Peyer's patch (tissue), 4 donors: ENCODE measurements around the gene RFX4. TPM values are rescaled to one million over a fixed set of nuclear protein-coding genes. Genes with fewer than 3 reads are reported as not detected.

Experiments used
- DNase-seq, 3 donors: peaks; one replicate each; pipeline ENCODE4 v3.0.0-alpha.2; 2017 to 2019
- H3K27ac ChIP-seq, 4 donors: fragments of 200-600 bp; sonication (generic); one replicate each; pipeline ENCODE4 v1.5.1; 2016 to 2019
- H3K27me3 ChIP-seq, 2 donors: fragments of 200-600 bp; sonication (generic); one replicate each; pipeline ENCODE4 v1.5.1; 2019
- H3K36me3 ChIP-seq, 3 donors: fragments of 200-600 bp; sonication (generic); one replicate each; pipeline ENCODE4 v1.5.1; 2016 to 2019
- H3K4me1 ChIP-seq, 4 donors: fragments of 200-600 bp; sonication (generic); one replicate each; pipeline ENCODE4 v1.5.1; 2016 to 2019
- H3K4me3 ChIP-seq, 4 donors: fragments of 200-600 bp; sonication (generic); 1 replicate in 3 of 4; 2 replicates in 1 of 4; pipeline ENCODE4 v1.5.1; 2016 to 2019; ENCODE audit warnings: mild to moderate bottlenecking in 1 of 4
- H3K9me3 ChIP-seq, 4 donors: fragments of 200-600 bp; sonication (generic); one replicate each; pipeline ENCODE4 v1.5.1; 2016 to 2019; ENCODE audit warnings: mild to moderate bottlenecking in 1 of 4
- CTCF ChIP-seq, 6 experiments: fragments of 450-650 bp in 4 of 6; fragments of 200-600 bp in 2 of 6; sonication (generic) in 1 of 6; IDR thresholded peaks; one replicate each; pipeline ENCODE4 v1.5.1; 2017 to 2019; ENCODE audit warnings: antibody characterized with exemption in 6 of 6, mild to moderate bottlenecking in 3 of 6, moderate library complexity in 1 of 6
- POLR2A ChIP-seq, 2 donors: fragments of 450-650 bp; IDR thresholded peaks; one replicate each; pipeline ENCODE4 v1.5.1; 2017; ENCODE audit warnings: antibody characterized with exemption in 2 of 2, mild to moderate bottlenecking in 2 of 2, moderate library complexity in 2 of 2
- total RNA-seq, 4 donors: library from RNA; depleted of rRNA; stranded (reverse); fragments of >200 nt; gene quantifications; one replicate each; pipeline ENCODE4 v1.1.0, GENCODE V29; 2016

The RFX4 gene
- total RNA-seq, 4 donors from 2014 or later: not detected

DNA sequence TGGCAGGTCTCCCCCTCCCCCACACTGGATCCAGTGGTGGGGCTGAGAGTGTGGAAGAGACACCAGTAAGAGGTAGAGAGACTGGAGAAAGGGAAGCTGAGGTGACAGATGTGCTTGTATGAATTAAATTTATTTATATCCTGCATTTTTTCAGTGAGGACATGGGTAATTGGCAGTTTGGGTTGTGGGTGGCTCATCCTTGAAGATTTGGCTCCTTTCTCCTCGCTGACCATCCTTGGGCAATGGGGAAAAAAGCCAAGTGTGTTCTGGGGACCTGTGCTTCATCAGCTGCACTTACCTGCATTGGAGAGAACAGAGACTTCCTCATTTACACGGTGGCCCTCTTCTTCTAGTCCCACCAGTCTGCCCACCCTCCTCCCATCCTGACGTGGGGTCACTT is 86.4 kb downstream of the RFX4 start:
- DNase-seq: no peak
- Histone ChIP-seq H3K27me3 (no peaks in the 10 kb centered on the region), H3K4me3 (no peak overlapping the region), H3K27ac (no peak overlapping the region), H3K4me1 (no peaks in the 10 kb centered on the region), H3K9me3 (peaks cover 0 to 4% (median 0%) of the 10 kb centered on the region in 4 donors), H3K36me3 (no peaks in the 10 kb centered on the region)
- TF ChIP-seq CTCF (IDR thresholded peaks at IDR 0.05) (no peak), POLR2A (IDR thresholded peaks at IDR 0.05) (no peak)

DNA sequence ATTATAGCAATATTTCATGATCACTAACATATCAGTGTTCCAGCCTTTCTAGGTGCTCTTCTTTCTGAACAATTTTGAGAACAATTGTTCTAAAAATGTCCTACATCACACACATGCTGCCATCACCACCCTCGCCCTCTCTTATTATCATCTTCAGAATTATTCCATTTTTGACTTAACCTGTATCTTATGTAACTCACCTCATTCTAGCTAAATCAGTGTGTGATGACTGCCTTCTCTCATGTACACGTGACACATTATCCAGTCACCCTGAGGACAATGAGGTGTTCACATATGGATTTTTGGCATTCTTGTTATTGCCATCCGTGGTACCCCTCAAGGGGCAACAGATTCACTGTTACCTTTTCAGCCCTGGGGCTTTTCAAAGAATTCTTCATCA is 87.3 kb downstream of the RFX4 start:
- H3K36me3 ChIP-seq: no peaks in the 10 kb centered on the region

GRCh38 chr12:106671840-106672239 is 89.0 kb downstream of the RFX4 start:
- no peaks in the 10 kb centered on the region for H3K36me3 ChIP-seq
- H3K4me3 ChIP-seq: no peak overlapping the region
- DNase-seq: no peak
- H3K27ac ChIP-seq: no peak overlapping the region
- TF ChIP-seq POLR2A (IDR thresholded peaks at IDR 0.05) (no peak), CTCF (IDR thresholded peaks at IDR 0.05) (no peak)
- H3K9me3 ChIP-seq: no peaks in the 10 kb centered on the region
- H3K27me3 ChIP-seq: no peaks in the 10 kb centered on the region
- no peaks in the 10 kb centered on the region for H3K4me1 ChIP-seq

More for the DNA sequence above, 87.3 kb downstream of the RFX4 start:
- Histone ChIP-seq H3K27ac (no peak overlapping the region), H3K4me3 (no peak overlapping the region), H3K9me3 (no peaks in the 10 kb centered on the region), H3K4me1 (no peaks in the 10 kb centered on the region), H3K27me3 (no peaks in the 10 kb centered on the region)
- no peak for TF ChIP-seq POLR2A (IDR thresholded peaks at IDR 0.05)
- no peak for TF ChIP-seq CTCF (IDR thresholded peaks at IDR 0.05)
- no peak for DNase-seq

DNA sequence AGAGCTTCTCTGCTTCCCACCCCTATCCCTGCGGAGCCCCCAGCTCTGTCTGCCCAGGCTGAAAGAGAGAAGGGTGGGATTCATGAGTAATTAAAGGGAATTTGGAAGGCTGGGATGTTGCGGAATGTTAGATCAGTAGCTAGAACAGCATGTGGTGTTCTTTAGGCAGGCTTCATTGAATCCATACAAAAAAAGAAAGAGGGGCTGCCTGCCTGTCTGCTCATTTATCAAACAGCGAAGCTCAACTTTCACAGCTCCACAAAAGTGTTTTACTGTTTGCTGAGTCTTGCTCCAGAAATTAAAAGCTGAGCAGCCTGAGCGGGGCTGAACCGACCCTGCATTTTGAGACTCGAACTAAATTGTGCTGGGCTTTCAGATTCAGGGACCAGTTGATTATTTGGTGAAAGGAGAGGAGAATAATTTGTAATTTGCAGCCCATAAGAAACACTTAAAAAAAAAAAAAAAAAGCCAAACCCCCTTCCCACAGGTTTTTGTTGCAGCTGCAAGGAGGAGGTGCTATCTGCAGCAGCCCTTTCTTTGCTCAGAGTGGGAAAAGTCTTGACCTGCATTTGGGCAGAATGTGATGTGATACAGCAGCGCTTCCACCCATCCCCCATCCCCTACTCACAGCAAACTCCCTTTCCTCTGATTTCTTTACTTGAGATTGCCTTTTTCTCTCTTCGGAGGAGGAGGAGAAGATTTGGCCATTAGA is 89.7 kb downstream of the RFX4 start:
- H3K27ac ChIP-seq: no peak overlapping the region
- no peak overlapping the region for H3K4me3 ChIP-seq
- TF ChIP-seq POLR2A (IDR thresholded peaks at IDR 0.05): no peak
- no peak for TF ChIP-seq CTCF (IDR thresholded peaks at IDR 0.05)
- no peaks in the 10 kb centered on the region for H3K27me3 ChIP-seq
- no peak for DNase-seq
- H3K4me1 ChIP-seq: no peaks in the 10 kb centered on the region
- no peaks in the 10 kb centered on the region for H3K36me3 ChIP-seq
- no peaks in the 10 kb centered on the region for H3K9me3 ChIP-seq

GRCh38 chr12:106673141-106673540 is 90.3 kb downstream of the RFX4 start:
- TF ChIP-seq CTCF (IDR thresholded peaks at IDR 0.05) (no peak), POLR2A (IDR thresholded peaks at IDR 0.05) (no peak)
- Histone ChIP-seq H3K27me3 (no peaks in the 10 kb centered on the region), H3K27ac (no peak overlapping the region), H3K4me1 (no peaks in the 10 kb centered on the region), H3K4me3 (no peak overlapping the region), H3K9me3 (no peaks in the 10 kb centered on the region), H3K36me3 (no peaks in the 10 kb centered on the region)
- DNase-seq: no peak
